RWPE2 (cell line): ENCODE results near the gene DLG2.

Experiments
- ATAC-seq: fragments of 200-7000 bp; cut with Tn5 transposase; 3 replicates; pipeline ENCODE4 v1.9.1; 2021; ENCODE audit warnings: low read depth
- DNase-seq: peaks from one replicate; pipeline ENCODE4 v3.0.0-alpha.2; 2020; ENCODE audit warnings: low spot score
- H3K27ac ChIP-seq: fragments of 450-650 bp; 2 replicates; pipeline ENCODE4 v1.5.1; 2017; ENCODE audit warnings: mild to moderate bottlenecking; ENCODE audit not compliant: poor library complexity, severe bottlenecking
- H3K27me3 ChIP-seq: fragments of 250-450 bp; sonication (Bioruptor Pico); 2 replicates; pipeline ENCODE4 v1.5.1; 2021; ENCODE audit warnings: mild to moderate bottlenecking, moderate library complexity; ENCODE audit not compliant: insufficient read depth, poor library complexity, severe bottlenecking
- H3K36me3 ChIP-seq: fragments of 250-450 bp; sonication (Bioruptor Pico); 2 replicates; pipeline ENCODE4 v1.5.1; 2020; ENCODE audit warnings: low read depth, mild to moderate bottlenecking, moderate library complexity
- H3K4me1 ChIP-seq: fragments of 250-450 bp; sonication (Bioruptor Pico); 2 replicates; pipeline ENCODE4 v1.5.1; 2021; ENCODE audit warnings: mild to moderate bottlenecking, moderate library complexity; ENCODE audit not compliant: insufficient read depth, poor library complexity, severe bottlenecking
- H3K4me3 ChIP-seq: fragments of 250-450 bp; sonication (Bioruptor Pico); 2 replicates; pipeline ENCODE4 v1.5.1; 2021; ENCODE audit warnings: mild to moderate bottlenecking, moderate library complexity; ENCODE audit not compliant: severe bottlenecking
- H3K9me3 ChIP-seq: fragments of 250-450 bp; sonication (Bioruptor Pico); 2 replicates; pipeline ENCODE4 v1.5.1; 2021; ENCODE audit warnings: mild to moderate bottlenecking, moderate library complexity; ENCODE audit not compliant: severe bottlenecking
- CTCF ChIP-seq: fragments of 450-650 bp; IDR thresholded peaks from one replicate; pipeline ENCODE4 v1.5.1; 2017; ENCODE audit warnings: mild to moderate bottlenecking, moderate library complexity; ENCODE audit not compliant: poor library complexity, severe bottlenecking

Gene DLG2

GRCh38 chr11:83663446-83663845 lies 1963.7 kb downstream of the DLG2 start:
- H3K27me3 ChIP-seq = no peaks in the 10 kb centered on the region
- H3K9me3 ChIP-seq = no peaks in the 10 kb centered on the region
- H3K4me3 ChIP-seq = no peak overlapping the region
- H3K27ac ChIP-seq = no peak overlapping the region
- H3K36me3 ChIP-seq = no peaks in the 10 kb centered on the region
- ATAC-seq (no peak), DNase-seq (no peak)
- no peak for TF ChIP-seq CTCF
- H3K4me1 ChIP-seq = no peaks in the 10 kb centered on the region

GRCh38 chr11:83662494-83662893 lies 1964.7 kb downstream of the DLG2 start:
- H3K4me1 ChIP-seq = no peaks in the 10 kb centered on the region
- ATAC-seq (no peak), DNase-seq (no peak)
- no peak overlapping the region for H3K27ac ChIP-seq
- H3K9me3 ChIP-seq = no peaks in the 10 kb centered on the region
- no peaks in the 10 kb centered on the region for H3K27me3 ChIP-seq
- TF ChIP-seq CTCF = no peak
- H3K36me3 ChIP-seq = no peaks in the 10 kb centered on the region
- H3K4me3 ChIP-seq = no peak overlapping the region

- no peak overlapping the region for H3K4me3 ChIP-seq
- DNase-seq = no peak
- no peaks in the 10 kb centered on the region for H3K36me3 ChIP-seq
- TF ChIP-seq CTCF = no peak
- H3K27ac ChIP-seq = no peak overlapping the region
- no peaks in the 10 kb centered on the region for H3K27me3 ChIP-seq
- no peaks in the 10 kb centered on the region for H3K9me3 ChIP-seq
- no peak for ATAC-seq
- no peaks in the 10 kb centered on the region for H3K4me1 ChIP-seq
Measured at GRCh38 chr11:83661491-83662350, 1965.4 kb downstream of the DLG2 start.

GRCh38 chr11:83659466-83659865 lies 1967.7 kb downstream of the DLG2 start:
- Histone ChIP-seq H3K27me3 (no peaks in the 10 kb centered on the region), H3K4me3 (no peak overlapping the region), H3K4me1 (no peaks in the 10 kb centered on the region), H3K36me3 (no peaks in the 10 kb centered on the region), H3K9me3 (no peaks in the 10 kb centered on the region), H3K27ac (no peak overlapping the region)
- ATAC-seq (no peak), DNase-seq (no peak)
- no peak for TF ChIP-seq CTCF

GRCh38 chr11:83656796-83657330 lies 1970.3 kb downstream of the DLG2 start:
- Histone ChIP-seq H3K27me3 (no peaks in the 10 kb centered on the region), H3K4me3 (no peak overlapping the region), H3K4me1 (no peaks in the 10 kb centered on the region), H3K9me3 (no peaks in the 10 kb centered on the region), H3K36me3 (no peaks in the 10 kb centered on the region), H3K27ac (no peak overlapping the region)
- TF ChIP-seq CTCF = no peak
- ATAC-seq (no peak), DNase-seq (no peak)
